ENCODE results near the gene NXT1. TPM values are rescaled to one million over a fixed set of nuclear protein-coding genes. Genes with fewer than 3 reads are reported as not detected.

Gene NXT1
- total and polyA plus RNA-seq, 2 experiments from 2014 or later = 30.2 to 34.4 TPM

- peak; percentile 23 for DNase-seq (ENCODE audit: low spot score)
- Mint-ChIP-seq H3K27ac (peak overlapping the region; percentile 96), H3K27me3 (ENCODE audit: insufficient read depth, low read depth, poor library complexity) (peaks cover 23% of the 10 kb centered on the region), H3K36me3 (ENCODE audit: low read depth) (peaks cover 18% of the 10 kb centered on the region), H3K4me3 (peak overlapping the region; percentile 88), H3K9me3 (no peaks in the 10 kb centered on the region), H3K4me1 (peaks cover 39% of the 10 kb centered on the region)
- TF ChIP-seq STAT1 (IDR thresholded peaks at IDR 0.05; ENCODE audit: unreplicated experiment) (no peak), CTCF (conservative IDR thresholded peaks at IDR 0.05; ENCODE audit: low read depth in 2 of 2) (no peak), NANOG (IDR thresholded peaks at IDR 0.05; ENCODE audit: borderline replicate concordance) (no peak), EZH2 (IDR thresholded peaks at IDR 0.05; ENCODE audit: low read depth, unreplicated experiment) (no peak), REST (IDR thresholded peaks at IDR 0.05; ENCODE audit: unreplicated experiment) (no peak), ZNF462 (CRISPR knock-in tag; IDR thresholded peaks at IDR 0.05) (no peak), ZNF331 (CRISPR knock-in tag; IDR thresholded peaks at IDR 0.05; ENCODE audit: low read depth) (no peak), ETS1 (IDR thresholded peaks at IDR 0.05) (no peak), CREB1 (CRISPR knock-in tag; IDR thresholded peaks at IDR 0.05; ENCODE audit: low read depth) (no peak), EZH2phosphoT487 (IDR thresholded peaks at IDR 0.05; ENCODE audit: unreplicated experiment) (no peak), ZNF114 (CRISPR knock-in tag; IDR thresholded peaks at IDR 0.05) (no peak), JUNB (IDR thresholded peaks at IDR 0.05; ENCODE audit: unreplicated experiment) (no peak), POLR2AphosphoS5 (IDR thresholded peaks at IDR 0.05; ENCODE audit: low read depth) (no peak)
- Histone ChIP-seq H3K27ac (ENCODE audit: low read depth) (peak overlapping the region; percentile 94; the same call in 1 of the 2 replicates), H2AFZ (peak overlapping the region; percentile 83; the same call in 1 of the 2 replicates), H4K20me1 (replicated peaks; ENCODE audit: insufficient read depth) (peaks cover 11% of the 10 kb centered on the region), H3K9me2 (ENCODE audit: insufficient read depth) (no peaks in the 10 kb centered on the region), H3K27me3 (ENCODE audit: insufficient read depth) (no peaks in the 10 kb centered on the region), H3F3A (replicated peaks; ENCODE audit: low read depth) (peaks cover 11% of the 10 kb centered on the region; the same call in 1 of the 2 replicates), H3K4me1 (ENCODE audit: insufficient read depth) (peaks cover 34% of the 10 kb centered on the region; the same call in 1 of the 2 replicates), H3K4me3 (peak overlapping the region; percentile 95), H3K79me2 (replicated peaks; ENCODE audit: insufficient read depth) (peaks cover 30% of the 10 kb centered on the region), H3K4me2 (peak overlapping the region; percentile 81), H3K36me3 (ENCODE audit: insufficient read depth) (no peaks in the 10 kb centered on the region)
- ATAC-seq = no peak
Observed at GRCh38 chr20:23361119-23361475, 10.5 kb downstream of the NXT1 start.

Data from GM23338 (cell line).